ENCODE data around the gene ETS1. TPM values are rescaled to one million over a fixed set of nuclear protein-coding genes. Genes with fewer than 3 reads are reported as not detected.

The ETS1 gene
- total RNA-seq, 1 donor from 2014 or later: 62.7 TPM

GRCh38 chr11:128615612-128616011, 28.3 kb upstream of the ETS1 start:
- no peaks in the 10 kb centered on the region for H3K36me3 ChIP-seq (ENCODE audit: control insufficient read depth, insufficient read depth, low read length)
- DNase-seq (ENCODE audit: low read depth) (no peak), FAIRE-seq (no peak)
- no peak overlapping the region for H3K4me3 ChIP-seq (ENCODE audit: low read depth, low read length)
- TF ChIP-seq CTCF (IDR thresholded peaks at IDR 0.05; ENCODE audit: insufficient read depth, low read length, severe bottlenecking): no peak
- H3K27me3 ChIP-seq (ENCODE audit: control insufficient read depth, insufficient read depth, low read length): peaks cover 9% of the 10 kb centered on the region

GRCh38 chr11:128615076-128615475, 27.7 kb upstream of the ETS1 start:
- DNase-seq (ENCODE audit: low read depth) (no peak), FAIRE-seq (no peak)
- TF ChIP-seq CTCF (IDR thresholded peaks at IDR 0.05; ENCODE audit: insufficient read depth, low read length, severe bottlenecking): no peak
- H3K36me3 ChIP-seq (ENCODE audit: control insufficient read depth, insufficient read depth, low read length): no peaks in the 10 kb centered on the region
- H3K27me3 ChIP-seq (ENCODE audit: control insufficient read depth, insufficient read depth, low read length): peaks cover 9% of the 10 kb centered on the region
- no peak overlapping the region for H3K4me3 ChIP-seq (ENCODE audit: low read depth, low read length)

GRCh38 chr11:128614026-128614425, 26.7 kb upstream of the ETS1 start:
- Histone ChIP-seq H3K27me3 (ENCODE audit: control insufficient read depth, insufficient read depth, low read length) (peaks cover 9% of the 10 kb centered on the region), H3K36me3 (ENCODE audit: control insufficient read depth, insufficient read depth, low read length) (no peaks in the 10 kb centered on the region), H3K4me3 (ENCODE audit: low read depth, low read length) (no peak overlapping the region)
- FAIRE-seq (no peak), DNase-seq (ENCODE audit: low read depth) (no peak)
- TF ChIP-seq CTCF (IDR thresholded peaks at IDR 0.05; ENCODE audit: insufficient read depth, low read length, severe bottlenecking): no peak

- Histone ChIP-seq H3K27me3 (ENCODE audit: control insufficient read depth, insufficient read depth, low read length) (peaks cover 11% of the 10 kb centered on the region), H3K4me3 (ENCODE audit: low read depth, low read length) (no peak overlapping the region), H3K36me3 (ENCODE audit: control insufficient read depth, insufficient read depth, low read length) (no peaks in the 10 kb centered on the region)
- TF ChIP-seq CTCF (IDR thresholded peaks at IDR 0.05; ENCODE audit: insufficient read depth, low read length, severe bottlenecking): no peak
- DNase-seq (ENCODE audit: low read depth) (no peak), FAIRE-seq (no peak)
These were observed 26.1 kb upstream of the ETS1 start for GRCh38 chr11:128613300-128613995.

GRCh38 chr11:128610721-128611617, 23.6 kb upstream of the ETS1 start:
- DNase-seq (ENCODE audit: low read depth) (no peak), FAIRE-seq (no peak)
- no peaks in the 10 kb centered on the region for H3K36me3 ChIP-seq (ENCODE audit: control insufficient read depth, insufficient read depth, low read length)

More at GRCh38 chr11:128610721-128611617, 23.6 kb upstream of the ETS1 start:
- no peak for TF ChIP-seq CTCF (IDR thresholded peaks at IDR 0.05; ENCODE audit: insufficient read depth, low read length, severe bottlenecking)
- Histone ChIP-seq H3K27me3 (ENCODE audit: control insufficient read depth, insufficient read depth, low read length) (peaks cover 9% of the 10 kb centered on the region), H3K4me3 (ENCODE audit: low read depth, low read length) (no peak overlapping the region)

Data from bronchial epithelial cell (primary cell).